GM21390 (cell line): ENCODE measurements around the gene FAM120B.

ENCODE experiments used
- ATAC-seq: cut with Tn5 transposase; IDR thresholded peaks from one replicate; pipeline ENCODE4 v1.9.1; 2021; ENCODE audit not compliant: unreplicated experiment

FAM120B gene

DNA sequence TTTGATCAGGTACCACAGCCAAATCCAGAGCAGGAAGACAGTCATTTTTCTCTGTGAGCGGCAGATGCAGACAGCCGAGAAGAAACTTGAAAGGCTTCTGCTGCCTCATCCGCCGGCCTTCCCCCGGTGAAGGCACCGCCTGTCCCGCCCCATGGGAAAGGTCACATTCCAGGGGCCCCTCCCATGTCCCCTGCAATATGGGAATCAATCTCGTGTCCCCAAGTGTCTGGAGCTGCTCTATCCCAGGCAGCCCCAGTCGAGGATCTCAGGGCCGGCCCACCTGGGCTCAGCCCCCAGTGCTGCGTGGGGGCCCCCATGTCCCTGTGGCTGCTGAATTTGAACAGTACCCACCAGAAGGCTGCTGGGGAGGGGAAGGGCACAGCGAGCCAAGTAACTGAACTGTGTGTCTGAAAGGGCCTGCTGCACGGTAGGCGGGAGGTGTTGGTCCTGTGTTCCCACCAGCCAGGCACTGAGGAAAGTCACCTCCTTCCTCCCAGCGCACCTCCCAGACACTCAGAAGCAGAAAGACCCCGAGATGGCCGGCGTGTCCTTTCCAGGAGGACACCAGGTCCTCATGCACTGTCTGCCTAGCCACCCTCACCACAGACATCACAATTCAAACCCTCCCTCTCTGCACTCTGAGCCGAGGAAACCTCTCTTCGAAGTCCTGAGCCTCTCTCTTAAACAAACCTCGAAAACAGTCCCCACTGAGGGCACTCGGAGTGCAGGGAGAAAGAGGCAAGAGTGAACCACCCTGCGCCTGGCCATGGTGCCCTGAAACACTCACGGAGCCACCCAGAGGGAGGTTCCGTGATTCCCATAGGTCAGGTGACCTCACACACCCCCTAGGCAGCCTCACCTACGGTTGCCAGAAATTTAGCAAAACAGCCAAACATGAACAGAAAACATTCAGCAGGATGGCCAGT is 147.3 kb downstream of the FAM120B start:
- no peak for ATAC-seq

DNA sequence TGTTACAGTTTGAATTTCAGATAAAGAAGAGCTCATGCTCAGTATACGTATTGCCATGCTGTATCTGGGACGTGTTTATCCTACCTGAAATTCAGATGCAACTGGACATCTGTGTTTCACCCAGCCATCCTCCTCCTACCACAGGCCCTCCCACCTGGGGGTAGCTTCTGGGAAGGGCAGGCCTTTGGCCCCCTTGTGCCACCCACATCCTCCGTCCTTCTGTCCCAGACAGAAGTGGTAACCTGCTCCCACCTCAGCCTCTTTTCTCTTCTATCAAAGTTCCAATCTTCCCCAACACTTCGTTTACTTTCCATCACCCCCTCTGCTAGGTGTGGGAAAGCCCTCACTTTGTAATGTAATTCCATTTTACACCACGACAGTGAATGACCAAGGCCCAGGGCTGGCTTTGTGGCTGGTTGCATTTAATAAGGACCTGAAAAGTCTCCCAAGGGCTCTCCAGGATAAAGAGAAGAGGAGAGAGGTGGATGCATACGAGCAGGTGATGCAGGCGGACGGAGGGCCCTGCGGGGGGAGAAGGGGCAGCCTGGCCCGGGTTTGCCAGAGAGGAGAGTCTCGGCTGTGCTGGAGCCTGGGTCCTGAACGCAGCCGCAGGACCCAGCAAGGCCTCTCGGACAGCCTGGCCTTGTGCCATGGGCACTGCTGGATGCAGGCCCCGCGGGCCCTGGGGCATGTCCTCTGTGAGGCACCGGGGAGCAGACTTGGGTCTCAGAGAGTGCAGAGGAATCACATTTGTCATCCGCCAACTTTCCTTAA is 148.1 kb downstream of the FAM120B start:
- no peak for ATAC-seq

GRCh38 chr6:170455335-170455979 is 148.9 kb downstream of the FAM120B start:
- ATAC-seq: no peak

DNA sequence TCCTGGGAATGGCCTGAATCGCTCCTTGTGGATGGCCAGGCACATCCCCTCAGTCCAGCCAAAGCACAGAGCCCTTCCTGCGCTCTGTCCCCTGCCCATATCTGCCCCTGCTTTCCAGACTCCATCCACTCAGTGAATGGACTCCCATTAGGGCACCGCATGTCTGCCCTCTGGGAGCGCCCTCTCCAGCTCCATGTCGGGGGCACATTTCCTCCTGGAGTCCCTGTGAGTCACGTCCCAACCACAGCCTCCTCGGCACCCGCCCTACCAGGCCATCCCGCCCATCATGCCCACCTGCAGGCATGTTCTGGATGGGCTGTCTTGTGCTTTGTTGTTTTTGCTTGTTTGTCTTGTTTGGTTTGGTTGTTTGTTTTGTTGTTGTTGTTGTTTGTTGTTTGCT is 149.8 kb downstream of the FAM120B start:
- ATAC-seq: no peak
